HL-60 (cell line): ENCODE results near the gene ELL2.
"Not testable (repeated sequence)": the region's sequence is repeated elsewhere in the genome, so short reads cannot be mapped to it uniquely, and the experiment has no call there.

Source experiments
- DNase-seq, 2 experiments: peaks; one replicate each; pipeline ENCODE4 v3.0.0-alpha.2; 2010 to 2020; ENCODE audit warnings: low read depth in 1 of 2, low spot score in 1 of 2
- H3K27ac ChIP-seq: fragments of 250-450 bp; sonication (Bioruptor Pico); replicated peaks from 2 replicates; pipeline ENCODE4 v1.5.1; 2020; ENCODE audit warnings: mild to moderate bottlenecking, moderate library complexity
- H3K27me3 ChIP-seq: fragments of 250-450 bp; sonication (Bioruptor Pico); 2 replicates; pipeline ENCODE4 v1.5.1; 2021; ENCODE audit warnings: mild to moderate bottlenecking, moderate library complexity; ENCODE audit not compliant: insufficient read depth, poor library complexity, severe bottlenecking
- H3K4me3 ChIP-seq: replicated peaks from 2 replicates; pipeline ENCODE4 v1.5.1; 2011; ENCODE audit warnings: mild to moderate bottlenecking, control low read depth, low read length; ENCODE audit not compliant: insufficient read depth
- GABPA ChIP-seq: IDR thresholded peaks from 2 replicates; pipeline ENCODE4 v1.6.1; 2012; ENCODE audit warnings: low read depth
- POLR2AphosphoS5 ChIP-seq: IDR thresholded peaks from 2 replicates; pipeline ENCODE4 v1.6.1; 2012; ENCODE audit warnings: low read depth
- SPI1 ChIP-seq: IDR thresholded peaks from 2 replicates; pipeline ENCODE4 v1.6.1; 2012; ENCODE audit warnings: low read depth, mild to moderate bottlenecking, borderline replicate concordance
- TF ChIP-seq, protein P1 (sequence below): IDR thresholded peaks from 2 replicates; pipeline ENCODE4 v1.6.1; 2012; ENCODE audit warnings: low read depth; ENCODE audit not compliant: insufficient replicate concordance
- TF ChIP-seq, protein P2 (sequence below): IDR thresholded peaks from one replicate; pipeline ENCODE4 v1.5.1; 2011; ENCODE audit warnings: low read length, control low read depth, inconsistent platforms; ENCODE audit not compliant: insufficient read depth

Gene ELL2

DNA sequence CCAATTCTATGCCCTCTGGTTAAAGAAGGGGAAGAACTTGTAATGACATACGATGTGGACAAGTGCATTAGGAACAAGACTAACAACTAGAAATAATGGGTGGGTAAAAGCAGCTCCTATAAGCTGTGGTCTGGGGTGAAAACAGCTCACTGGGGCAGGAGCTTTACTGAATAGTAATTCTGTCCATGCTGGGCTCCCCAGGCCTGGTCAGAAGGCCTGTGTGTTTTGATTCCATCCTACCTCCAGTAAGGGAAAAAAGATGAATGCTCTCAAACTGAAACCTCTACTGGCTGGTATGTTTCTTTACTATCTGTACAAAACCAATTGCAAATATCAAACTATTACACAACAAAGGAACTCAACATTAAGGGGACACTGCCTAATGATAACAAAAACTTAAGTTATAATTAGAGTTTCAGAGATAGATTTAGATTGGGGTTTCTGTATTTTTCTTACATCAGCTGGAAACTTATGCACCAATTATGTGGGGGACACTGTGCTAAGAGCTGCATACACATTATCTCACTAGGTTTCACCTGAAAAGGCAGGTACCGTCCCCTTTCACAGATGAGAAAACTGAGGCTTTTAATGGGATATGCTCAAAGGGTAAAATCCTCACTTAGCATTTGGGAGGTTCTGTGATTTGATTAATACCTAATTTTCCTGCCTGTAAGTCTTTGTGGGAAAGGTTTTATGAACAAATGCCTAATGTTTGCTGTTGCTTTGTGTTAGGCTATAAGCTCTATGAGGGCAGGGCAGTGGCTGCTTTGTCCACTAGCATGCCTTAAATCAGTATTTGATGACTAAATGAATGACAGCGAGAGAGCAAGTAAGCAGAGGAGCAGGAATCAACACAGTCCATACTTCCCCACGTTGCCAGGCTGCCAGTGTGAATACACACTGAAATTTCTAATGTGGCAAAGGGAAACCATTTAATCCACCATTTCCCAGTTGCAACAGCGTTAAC is 53.6 kb downstream of the ELL2 start:
- no peak overlapping the region for H3K27ac ChIP-seq
- no peaks in the 10 kb centered on the region for H3K27me3 ChIP-seq
- TF ChIP-seq, protein P1, sequence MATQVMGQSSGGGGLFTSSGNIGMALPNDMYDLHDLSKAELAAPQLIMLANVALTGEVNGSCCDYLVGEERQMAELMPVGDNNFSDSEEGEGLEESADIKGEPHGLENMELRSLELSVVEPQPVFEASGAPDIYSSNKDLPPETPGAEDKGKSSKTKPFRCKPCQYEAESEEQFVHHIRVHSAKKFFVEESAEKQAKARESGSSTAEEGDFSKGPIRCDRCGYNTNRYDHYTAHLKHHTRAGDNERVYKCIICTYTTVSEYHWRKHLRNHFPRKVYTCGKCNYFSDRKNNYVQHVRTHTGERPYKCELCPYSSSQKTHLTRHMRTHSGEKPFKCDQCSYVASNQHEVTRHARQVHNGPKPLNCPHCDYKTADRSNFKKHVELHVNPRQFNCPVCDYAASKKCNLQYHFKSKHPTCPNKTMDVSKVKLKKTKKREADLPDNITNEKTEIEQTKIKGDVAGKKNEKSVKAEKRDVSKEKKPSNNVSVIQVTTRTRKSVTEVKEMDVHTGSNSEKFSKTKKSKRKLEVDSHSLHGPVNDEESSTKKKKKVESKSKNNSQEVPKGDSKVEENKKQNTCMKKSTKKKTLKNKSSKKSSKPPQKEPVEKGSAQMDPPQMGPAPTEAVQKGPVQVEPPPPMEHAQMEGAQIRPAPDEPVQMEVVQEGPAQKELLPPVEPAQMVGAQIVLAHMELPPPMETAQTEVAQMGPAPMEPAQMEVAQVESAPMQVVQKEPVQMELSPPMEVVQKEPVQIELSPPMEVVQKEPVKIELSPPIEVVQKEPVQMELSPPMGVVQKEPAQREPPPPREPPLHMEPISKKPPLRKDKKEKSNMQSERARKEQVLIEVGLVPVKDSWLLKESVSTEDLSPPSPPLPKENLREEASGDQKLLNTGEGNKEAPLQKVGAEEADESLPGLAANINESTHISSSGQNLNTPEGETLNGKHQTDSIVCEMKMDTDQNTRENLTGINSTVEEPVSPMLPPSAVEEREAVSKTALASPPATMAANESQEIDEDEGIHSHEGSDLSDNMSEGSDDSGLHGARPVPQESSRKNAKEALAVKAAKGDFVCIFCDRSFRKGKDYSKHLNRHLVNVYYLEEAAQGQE = no peak
- TF ChIP-seq POLR2AphosphoS5 = no peak
- TF ChIP-seq SPI1 = no peak
- TF ChIP-seq GABPA = no peak
- TF ChIP-seq, protein P2, sequence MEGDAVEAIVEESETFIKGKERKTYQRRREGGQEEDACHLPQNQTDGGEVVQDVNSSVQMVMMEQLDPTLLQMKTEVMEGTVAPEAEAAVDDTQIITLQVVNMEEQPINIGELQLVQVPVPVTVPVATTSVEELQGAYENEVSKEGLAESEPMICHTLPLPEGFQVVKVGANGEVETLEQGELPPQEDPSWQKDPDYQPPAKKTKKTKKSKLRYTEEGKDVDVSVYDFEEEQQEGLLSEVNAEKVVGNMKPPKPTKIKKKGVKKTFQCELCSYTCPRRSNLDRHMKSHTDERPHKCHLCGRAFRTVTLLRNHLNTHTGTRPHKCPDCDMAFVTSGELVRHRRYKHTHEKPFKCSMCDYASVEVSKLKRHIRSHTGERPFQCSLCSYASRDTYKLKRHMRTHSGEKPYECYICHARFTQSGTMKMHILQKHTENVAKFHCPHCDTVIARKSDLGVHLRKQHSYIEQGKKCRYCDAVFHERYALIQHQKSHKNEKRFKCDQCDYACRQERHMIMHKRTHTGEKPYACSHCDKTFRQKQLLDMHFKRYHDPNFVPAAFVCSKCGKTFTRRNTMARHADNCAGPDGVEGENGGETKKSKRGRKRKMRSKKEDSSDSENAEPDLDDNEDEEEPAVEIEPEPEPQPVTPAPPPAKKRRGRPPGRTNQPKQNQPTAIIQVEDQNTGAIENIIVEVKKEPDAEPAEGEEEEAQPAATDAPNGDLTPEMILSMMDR = no peak
- DNase-seq = no peak
- H3K4me3 ChIP-seq = no peak overlapping the region

DNA sequence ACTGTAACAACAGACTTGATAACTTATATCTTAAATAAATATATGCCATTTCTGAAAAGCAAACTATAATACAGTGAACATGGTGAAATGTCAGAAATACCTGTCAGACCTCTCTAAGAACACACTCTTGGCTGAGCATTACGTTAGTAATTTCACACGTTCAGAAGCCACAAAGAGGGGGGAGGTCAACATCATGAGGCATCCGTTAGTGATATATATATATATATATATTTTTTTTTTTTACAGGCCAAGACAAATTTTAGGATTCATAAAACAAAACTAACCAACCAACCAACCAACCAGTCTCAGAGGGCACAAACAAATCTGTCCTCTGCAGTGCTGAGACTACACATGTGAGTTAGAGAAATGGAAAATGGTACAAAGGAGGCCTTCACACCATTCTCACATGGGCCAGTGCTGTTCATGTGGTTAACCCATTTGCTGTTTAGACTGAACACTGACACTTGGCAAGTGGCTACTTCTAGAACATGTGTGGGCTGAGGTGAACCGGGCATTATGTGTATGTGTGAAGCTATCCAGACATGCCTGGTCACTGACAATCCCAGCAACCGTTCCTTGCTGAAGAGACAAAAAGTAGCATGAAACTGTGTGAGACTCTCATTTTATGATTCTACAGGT is 54.5 kb downstream of the ELL2 start:
- Histone ChIP-seq H3K27me3 (no peaks in the 10 kb centered on the region), H3K4me3 (no peak overlapping the region), H3K27ac (no peak overlapping the region)
- DNase-seq = no peak
- TF ChIP-seq GABPA (no peak), POLR2AphosphoS5 (no peak), SPI1 (no peak)
- TF ChIP-seq, protein P2 = no peak
- TF ChIP-seq, protein P1 = no peak

DNA sequence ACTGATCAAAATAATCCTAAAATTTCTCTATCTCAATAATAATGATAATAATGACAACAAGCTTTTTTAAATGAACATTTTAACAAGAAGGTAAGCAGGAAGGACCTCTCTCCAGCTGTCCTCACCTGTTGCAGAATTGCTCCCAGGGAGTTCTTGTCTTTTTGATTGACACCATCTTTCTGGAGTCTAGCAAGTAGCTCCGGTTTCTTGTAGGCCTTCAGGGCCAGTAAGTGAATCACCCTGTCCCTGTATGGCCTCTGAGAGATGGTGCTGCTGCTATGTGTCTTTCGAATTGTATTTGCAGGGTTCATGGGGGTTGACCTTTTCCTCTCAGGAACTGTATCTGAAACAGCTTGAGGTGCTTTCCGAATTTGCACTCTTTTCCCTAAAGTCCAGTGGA is 55.3 kb downstream of the ELL2 start:
- not testable (repeated sequence) for H3K27ac ChIP-seq, DNase-seq, H3K27me3 ChIP-seq, H3K4me3 ChIP-seq

DNA sequence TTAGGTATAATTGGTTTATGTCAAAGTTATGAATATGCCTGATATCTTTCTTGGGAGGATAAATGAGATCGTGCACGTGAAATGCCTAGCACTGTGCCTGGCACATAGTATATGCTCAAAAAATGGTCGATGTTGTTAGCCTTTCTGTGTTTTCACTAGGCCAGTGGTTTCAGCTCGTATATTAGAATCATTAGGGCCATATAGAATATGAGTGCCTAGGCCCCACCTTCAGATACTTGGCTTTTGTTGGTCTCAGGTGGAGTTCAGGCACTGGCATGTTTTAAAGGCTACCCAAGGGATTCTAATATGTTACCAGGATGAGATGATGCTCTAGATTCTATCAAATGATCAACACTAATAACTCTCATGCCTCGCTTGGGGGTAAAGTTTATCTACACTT is 56.8 kb downstream of the ELL2 start:
- no peaks in the 10 kb centered on the region for H3K27me3 ChIP-seq
- H3K4me3 ChIP-seq = no peak overlapping the region
- no peak for DNase-seq
- H3K27ac ChIP-seq = no peak overlapping the region
- TF ChIP-seq, protein P1 = no peak
- TF ChIP-seq GABPA = no peak
- no peak for TF ChIP-seq POLR2AphosphoS5
- TF ChIP-seq, protein P2 = no peak
- TF ChIP-seq SPI1 = no peak
